HG02973 (cell line): ENCODE results near the gene AMOT.
A peak's percentile ranks its signal among the peaks of the same experiment; 100 is the strongest.
"Not testable (repeated sequence)": the region's sequence is repeated elsewhere in the genome, so short reads cannot be mapped to it uniquely, and the experiment has no call there.

ENCODE experiments used
- ATAC-seq: cut with Tn5 transposase; IDR thresholded peaks from one replicate; pipeline ENCODE4 v1.9.1; 2021; ENCODE audit warnings: moderate library complexity; ENCODE audit not compliant: unreplicated experiment

Gene AMOT

GRCh38 chrX:112840382-112841113 is at the start of gene AMOT:
AMOT (minus strand) TSS chrX:112840831; CDS start chrX:112823126, 17,705 bp downstream.
- peak; percentile 64 for ATAC-seq

- ATAC-seq = no peak
Observed at GRCh38 chrX:112889400-112889799, 48.8 kb upstream of the AMOT start.

- ATAC-seq = no peak
Observed at GRCh38 chrX:112888916-112889315, 48.3 kb upstream of the AMOT start.

GRCh38 chrX:112877771-112878173 is 37.1 kb upstream of the AMOT start:
- no peak for ATAC-seq

- no peak for ATAC-seq
Observed at GRCh38 chrX:112874614-112875013, 34.0 kb upstream of the AMOT start.

- ATAC-seq = no peak
Observed at GRCh38 chrX:112874175-112874574, 33.5 kb upstream of the AMOT start.

- no peak for ATAC-seq
Observed at GRCh38 chrX:112868586-112868985, 28.0 kb upstream of the AMOT start.

GRCh38 chrX:112867570-112867969 is 26.9 kb upstream of the AMOT start:
- ATAC-seq = peak; percentile 79

GRCh38 chrX:112866175-112866574 is 25.5 kb upstream of the AMOT start:
- ATAC-seq = no peak

- no peak for ATAC-seq
Observed at GRCh38 chrX:112865464-112866025, 24.9 kb upstream of the AMOT start.

- no peak for ATAC-seq
Observed at GRCh38 chrX:112863850-112864249, 23.2 kb upstream of the AMOT start.

GRCh38 chrX:112857478-112857878 is 16.8 kb upstream of the AMOT start:
- ATAC-seq = no peak

- not testable (repeated sequence) for ATAC-seq
Observed at GRCh38 chrX:112854901-112855300, 14.3 kb upstream of the AMOT start.

GRCh38 chrX:112852851-112853250 is 12.2 kb upstream of the AMOT start:
- no peak for ATAC-seq

- peak; percentile 45 for ATAC-seq
Observed at GRCh38 chrX:112851806-112852205, 11.2 kb upstream of the AMOT start.

- ATAC-seq = peak; percentile 86
Observed at GRCh38 chrX:112851161-112851779, 10.6 kb upstream of the AMOT start.

- ATAC-seq = no peak
Observed at GRCh38 chrX:112849016-112849415, 8.4 kb upstream of the AMOT start.

GRCh38 chrX:112846782-112847181 is 6.2 kb upstream of the AMOT start:
- ATAC-seq = no peak

GRCh38 chrX:112846187-112846586 is 5.6 kb upstream of the AMOT start:
- ATAC-seq = no peak

GRCh38 chrX:112844250-112844649 is 3.6 kb upstream of the AMOT start:
- no peak for ATAC-seq

- ATAC-seq = peak; percentile 0
Observed at GRCh38 chrX:112841820-112842157, 1.2 kb upstream of the AMOT start.

- peak; percentile 96 for ATAC-seq
Observed at GRCh38 chrX:112841114-112841819, 636 bp upstream of the AMOT start.
